Skeletal muscle tissue (tissue), 4 donors: ENCODE measurements around the gene TAB3. TPM values are rescaled to one million over a fixed set of nuclear protein-coding genes. Genes with fewer than 3 reads are reported as not detected.

Source experiments
- H3K27ac ChIP-seq: one replicate; pipeline ENCODE4 v1.7.0; 2013; ENCODE audit warnings: mild to moderate bottlenecking, low read depth, low read length, inconsistent platforms
- H3K27me3 ChIP-seq, 3 donors: one replicate each; pipeline ENCODE4 v1.7.0; 2013; ENCODE audit warnings: low read length in 3 of 3; ENCODE audit not compliant: control insufficient read depth in 3 of 3, insufficient read depth in 3 of 3
- H3K36me3 ChIP-seq, 3 donors: one replicate each; pipeline ENCODE4 v1.7.0; 2013; ENCODE audit warnings: low read length in 3 of 3; ENCODE audit not compliant: control insufficient read depth in 3 of 3, insufficient read depth in 3 of 3
- H3K4me1 ChIP-seq, 3 donors: one replicate each; pipeline ENCODE4 v1.7.0; 2013; ENCODE audit warnings: low read length in 3 of 3, mild to moderate bottlenecking in 3 of 3; ENCODE audit not compliant: control insufficient read depth in 3 of 3, insufficient read depth in 3 of 3
- H3K4me3 ChIP-seq, 3 donors: one replicate each; pipeline ENCODE4 v1.7.0; 2013; ENCODE audit warnings: low read length in 3 of 3
- H3K9ac ChIP-seq, 3 donors: one replicate each; pipeline ENCODE4 v1.7.0; 2013; ENCODE audit warnings: low read length in 3 of 3, mild to moderate bottlenecking in 3 of 3, moderate library complexity in 2 of 3, low read depth in 1 of 3
- H3K9me3 ChIP-seq, 3 donors: one replicate each; pipeline ENCODE4 v1.7.0; 2013; ENCODE audit warnings: low read length in 3 of 3; ENCODE audit not compliant: control insufficient read depth in 3 of 3
- total RNA-seq: library from RNA; depleted of rRNA; stranded (reverse); fragments of >200 nt; gene quantifications from one replicate; pipeline ENCODE4 v1.2.3, GENCODE V29; 2014
- donor health status: Osteomylitis.

TAB3 gene
- total RNA-seq, 1 donor from 2014 or later = 5.7 TPM

DNA sequence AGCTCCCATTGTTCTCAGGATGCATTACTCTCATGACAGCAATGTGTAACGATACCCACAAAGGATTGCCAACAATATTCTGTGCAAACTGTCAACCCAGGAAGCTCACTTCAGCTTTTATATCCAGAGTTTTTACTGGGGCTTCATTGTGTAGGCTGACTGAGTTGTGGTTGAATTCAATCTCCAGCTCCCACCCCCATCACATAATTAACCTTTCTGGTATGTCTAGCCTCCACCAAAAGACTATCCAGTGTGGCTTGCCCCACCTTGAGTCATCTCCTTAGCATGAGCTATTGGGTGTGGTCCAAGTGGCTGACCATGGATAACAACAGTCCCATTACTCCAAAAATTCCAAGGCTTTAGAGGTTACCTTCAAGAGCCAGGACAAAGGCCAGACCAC is 17.7 kb upstream of the TAB3 start:
- H3K4me1 ChIP-seq = no peaks in the 10 kb centered on the region
- H3K27ac ChIP-seq = no peak overlapping the region
- H3K9ac ChIP-seq = no peak overlapping the region
- H3K36me3 ChIP-seq = no peaks in the 10 kb centered on the region
- H3K4me3 ChIP-seq = no peak overlapping the region
- H3K27me3 ChIP-seq = no peaks in the 10 kb centered on the region
- no peaks in the 10 kb centered on the region for H3K9me3 ChIP-seq

- Histone ChIP-seq H3K27me3 (no peaks in the 10 kb centered on the region), H3K4me3 (no peak overlapping the region), H3K27ac (no peak overlapping the region), H3K36me3 (no peaks in the 10 kb centered on the region), H3K4me1 (no peaks in the 10 kb centered on the region), H3K9me3 (no peaks in the 10 kb centered on the region), H3K9ac (no peak overlapping the region)
Observed at GRCh38 chrX:30905321-30905720, 16.3 kb upstream of the TAB3 start.

DNA sequence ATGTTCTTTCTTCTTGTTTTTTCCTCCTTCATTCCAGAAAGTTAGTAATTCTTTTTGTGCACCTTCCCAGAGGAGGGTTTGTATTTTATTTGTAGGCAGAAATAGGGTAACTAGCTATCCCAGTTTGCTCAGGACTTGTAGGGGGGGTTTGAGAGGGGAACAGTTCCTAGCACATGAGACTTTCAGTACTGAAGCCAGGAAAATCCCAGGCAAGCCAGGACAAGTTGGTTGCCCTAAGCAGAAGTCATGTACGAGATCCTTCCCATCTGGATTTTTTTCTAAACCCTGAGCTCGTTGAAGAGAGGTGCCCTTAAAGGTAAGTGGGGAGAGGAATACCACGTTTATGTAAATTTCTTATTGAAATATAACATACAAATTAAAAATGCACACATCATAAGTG is 15.6 kb upstream of the TAB3 start:
- Histone ChIP-seq H3K36me3 (no peaks in the 10 kb centered on the region), H3K27ac (no peak overlapping the region), H3K4me3 (no peak overlapping the region), H3K9me3 (no peaks in the 10 kb centered on the region), H3K27me3 (no peaks in the 10 kb centered on the region), H3K9ac (no peak overlapping the region), H3K4me1 (no peaks in the 10 kb centered on the region)

GRCh38 chrX:30904186-30904585 is 15.1 kb upstream of the TAB3 start:
- H3K4me1 ChIP-seq = no peaks in the 10 kb centered on the region
- no peak overlapping the region for H3K9ac ChIP-seq
- H3K9me3 ChIP-seq = no peaks in the 10 kb centered on the region
- H3K4me3 ChIP-seq = no peak overlapping the region
- H3K36me3 ChIP-seq = no peaks in the 10 kb centered on the region
- H3K27me3 ChIP-seq = no peaks in the 10 kb centered on the region
- no peak overlapping the region for H3K27ac ChIP-seq

- Histone ChIP-seq H3K27me3 (no peaks in the 10 kb centered on the region), H3K4me1 (no peaks in the 10 kb centered on the region), H3K36me3 (no peaks in the 10 kb centered on the region), H3K9me3 (no peaks in the 10 kb centered on the region), H3K4me3 (no peak overlapping the region), H3K9ac (no peak overlapping the region), H3K27ac (no peak overlapping the region)
Observed at GRCh38 chrX:30900227-30900626, 11.2 kb upstream of the TAB3 start.

DNA sequence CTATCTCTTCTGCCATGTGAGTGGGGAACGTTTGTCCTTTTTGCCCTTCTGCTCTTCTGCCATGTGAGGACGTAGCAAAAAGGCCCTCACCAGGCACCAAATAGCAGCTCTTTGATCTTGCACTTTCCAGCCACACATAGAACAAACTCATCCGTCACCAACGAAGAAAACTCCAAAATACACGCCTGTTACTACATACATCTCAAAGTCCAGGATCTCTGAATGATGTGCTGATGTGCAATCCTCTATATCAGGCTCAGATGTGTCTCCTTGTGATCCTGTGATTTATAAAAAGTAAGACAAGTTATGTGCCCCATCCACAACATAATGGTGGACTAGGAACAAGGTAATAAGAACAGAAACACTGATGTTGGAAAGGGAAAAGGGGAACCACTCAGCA is 9.8 kb upstream of the TAB3 start:
- Histone ChIP-seq H3K9ac (no peak overlapping the region), H3K4me1 (no peaks in the 10 kb centered on the region), H3K27me3 (no peaks in the 10 kb centered on the region)

DNA sequence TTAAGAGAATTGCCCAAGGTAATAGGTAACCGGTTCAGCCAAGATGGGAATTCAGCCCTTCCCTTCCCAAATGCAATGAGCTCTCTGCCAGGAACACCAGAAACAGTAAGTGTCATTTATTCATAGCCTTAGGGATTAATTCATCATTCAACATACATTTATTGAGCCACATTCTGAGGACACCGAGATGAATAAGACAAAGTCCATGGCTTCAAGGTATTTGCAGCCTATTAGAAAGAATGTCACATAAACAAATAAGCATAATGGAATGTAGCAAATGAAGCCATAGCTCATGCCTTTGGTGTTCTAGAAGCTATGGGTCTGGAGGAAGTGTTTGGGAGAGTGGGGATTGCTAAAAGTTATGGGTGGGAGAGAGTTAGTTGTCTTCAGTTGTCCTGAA is 6.3 kb upstream of the TAB3 start:
- no peak overlapping the region for H3K9ac ChIP-seq
- no peak overlapping the region for H3K27ac ChIP-seq
- no peaks in the 10 kb centered on the region for H3K27me3 ChIP-seq
- no peaks in the 10 kb centered on the region for H3K36me3 ChIP-seq
- H3K4me3 ChIP-seq = no peak overlapping the region
- H3K9me3 ChIP-seq = no peaks in the 10 kb centered on the region
- H3K4me1 ChIP-seq = no peaks in the 10 kb centered on the region

More for the DNA sequence above, 9.8 kb upstream of the TAB3 start:
- H3K4me3 ChIP-seq = no peak overlapping the region
- no peaks in the 10 kb centered on the region for H3K36me3 ChIP-seq
- H3K27ac ChIP-seq = no peak overlapping the region
- no peaks in the 10 kb centered on the region for H3K9me3 ChIP-seq

GRCh38 chrX:30893206-30893605 is 4.2 kb upstream of the TAB3 start:
- Histone ChIP-seq H3K4me1 (no peaks in the 10 kb centered on the region), H3K27me3 (no peaks in the 10 kb centered on the region), H3K36me3 (no peaks in the 10 kb centered on the region), H3K4me3 (no peak overlapping the region), H3K9me3 (no peaks in the 10 kb centered on the region), H3K9ac (no peak overlapping the region), H3K27ac (no peak overlapping the region)

- Histone ChIP-seq H3K27ac (no peak overlapping the region), H3K36me3 (no peaks in the 10 kb centered on the region), H3K27me3 (no peaks in the 10 kb centered on the region), H3K9ac (no peak overlapping the region), H3K4me3 (no peak overlapping the region), H3K9me3 (no peaks in the 10 kb centered on the region), H3K4me1 (peaks cover 0 to under 1% (median 0%) of the 10 kb centered on the region in 3 donors)
Observed at GRCh38 chrX:30892591-30892990, 3.5 kb upstream of the TAB3 start.

DNA sequence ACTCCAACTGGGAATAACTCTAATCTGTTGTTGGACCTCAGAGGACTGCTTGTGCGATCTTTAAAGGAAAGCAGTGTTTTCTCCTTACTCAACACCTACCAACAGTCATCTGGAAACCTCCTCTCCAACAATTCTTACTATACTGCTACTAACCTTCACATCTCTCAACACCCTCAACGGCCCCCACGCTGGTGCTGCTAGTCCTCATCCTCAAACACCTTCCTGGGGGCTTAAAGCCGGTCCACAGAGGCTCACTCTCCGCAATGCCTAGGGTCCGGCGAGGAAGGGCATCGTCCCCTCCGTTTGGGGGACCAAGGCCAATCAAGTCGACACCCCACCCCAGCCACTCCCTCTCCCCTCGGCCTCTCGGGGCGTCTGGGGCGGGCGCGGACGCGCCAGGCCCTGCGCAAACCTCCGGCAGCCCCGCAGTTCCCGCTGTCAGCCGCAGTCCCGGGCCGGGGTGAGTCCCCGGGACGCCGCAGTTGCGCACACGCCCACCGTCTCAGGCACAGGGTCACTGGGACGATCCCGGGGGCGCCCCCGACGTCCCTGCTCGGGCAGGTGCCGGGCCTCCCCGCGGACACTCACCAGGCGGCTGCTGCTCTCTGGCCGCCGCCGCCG is 418 bp downstream of the TAB3 start:
- Histone ChIP-seq H3K9ac (peak overlapping the region; percentile 71 to 83 (median 77)), H3K36me3 (no peaks in the 10 kb centered on the region), H3K4me3 (peak overlapping the region; percentile 76 to 85 (median 80)), H3K9me3 (no peaks in the 10 kb centered on the region), H3K4me1 (peaks cover 0 to 3% (median 2%) of the 10 kb centered on the region in 3 donors), H3K27me3 (no peaks in the 10 kb centered on the region), H3K27ac (peak overlapping the region; percentile 73)
